ENCODE measurements around the gene SWAP70.
A peak's percentile ranks its signal among the peaks of the same experiment; 100 is the strongest.

Gene SWAP70

DNA sequence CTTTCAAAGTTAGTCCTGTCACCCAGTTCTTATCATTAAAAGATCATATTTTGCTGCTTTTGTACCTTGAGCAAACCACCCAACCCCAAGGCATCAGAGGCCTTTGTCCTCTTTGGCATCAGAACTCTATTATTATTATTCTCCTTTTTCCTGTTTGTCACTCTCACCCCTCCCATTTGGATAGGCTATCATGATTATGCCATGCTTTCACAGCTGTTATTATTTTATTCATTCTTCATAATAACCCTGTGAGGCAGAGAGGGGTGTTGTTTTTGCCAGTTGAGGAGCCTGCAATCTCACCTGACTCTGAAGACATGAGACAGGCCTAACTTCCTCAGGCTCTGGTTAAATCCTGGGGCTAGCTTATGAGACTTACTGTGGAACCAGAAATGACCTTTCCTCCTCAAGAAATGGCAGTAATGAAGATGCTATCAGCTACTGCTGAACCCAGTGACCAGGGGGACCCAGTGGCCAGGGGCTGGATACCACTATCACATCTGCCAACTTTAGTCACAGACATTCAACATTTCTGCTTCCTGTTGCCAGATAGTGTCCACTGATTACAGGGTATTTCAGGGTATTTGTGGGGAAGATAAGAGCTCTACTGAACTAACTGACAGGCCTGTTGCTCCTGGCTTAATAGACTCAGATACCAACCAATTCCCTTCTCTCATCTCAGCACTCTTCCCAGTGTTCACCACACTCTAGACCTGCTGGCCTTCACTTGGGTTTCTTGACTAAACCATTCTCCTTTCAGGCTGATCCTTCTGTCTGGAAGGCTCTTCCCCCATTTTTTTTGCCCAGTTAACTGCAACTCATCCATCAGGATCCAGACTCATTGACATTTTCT lies 11.8 kb upstream of the SWAP70 start:
- DNase-seq (ENCODE audit: low spot score): no peak

- DNase-seq (ENCODE audit: low spot score): no peak
Observed at GRCh38 chr11:9653871-9654270, 10.0 kb upstream of the SWAP70 start.

DNA sequence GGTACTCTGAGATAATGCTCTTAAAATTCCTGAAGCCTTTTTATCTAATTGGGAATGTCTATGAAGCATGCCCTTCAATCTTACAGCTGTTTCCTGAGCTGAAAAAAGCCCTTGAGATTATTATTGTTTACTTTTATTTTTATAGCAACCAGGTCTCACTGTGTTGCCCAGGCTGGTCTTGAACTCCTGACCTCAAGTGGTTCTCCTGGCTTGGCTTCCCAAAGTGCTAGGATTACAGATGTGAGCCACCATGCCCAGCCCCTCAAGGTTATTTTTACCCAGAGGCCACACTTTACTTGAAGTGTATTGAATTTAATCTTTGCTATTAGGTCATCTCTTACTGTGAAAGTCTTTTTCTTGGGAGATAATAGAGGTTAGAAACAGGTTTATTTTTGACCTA lies 7.0 kb upstream of the SWAP70 start:
- DNase-seq (ENCODE audit: low spot score): no peak

GRCh38 chr11:9657531-9657930 lies 6.3 kb upstream of the SWAP70 start:
- no peak for DNase-seq (ENCODE audit: low spot score)

DNA sequence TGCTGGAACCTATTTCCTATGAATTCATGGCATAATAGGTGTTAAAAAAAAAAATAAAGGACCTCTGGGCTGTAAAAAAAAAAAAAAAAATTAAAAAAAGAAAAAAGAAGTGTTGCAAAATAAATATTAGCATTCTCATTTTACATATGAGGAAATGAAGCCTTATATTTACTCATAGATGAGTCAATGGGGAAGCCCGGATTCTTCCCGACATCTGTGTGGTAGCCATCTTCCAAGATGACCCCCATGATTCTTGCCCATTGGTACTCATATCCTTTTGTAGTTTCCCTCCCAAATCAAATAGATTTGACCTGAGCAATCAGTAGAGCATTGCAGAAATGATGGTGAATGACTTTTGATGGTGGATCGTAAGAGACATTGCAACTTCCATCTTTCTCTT lies 3.0 kb upstream of the SWAP70 start:
- no peak for DNase-seq (ENCODE audit: low spot score)

DNA sequence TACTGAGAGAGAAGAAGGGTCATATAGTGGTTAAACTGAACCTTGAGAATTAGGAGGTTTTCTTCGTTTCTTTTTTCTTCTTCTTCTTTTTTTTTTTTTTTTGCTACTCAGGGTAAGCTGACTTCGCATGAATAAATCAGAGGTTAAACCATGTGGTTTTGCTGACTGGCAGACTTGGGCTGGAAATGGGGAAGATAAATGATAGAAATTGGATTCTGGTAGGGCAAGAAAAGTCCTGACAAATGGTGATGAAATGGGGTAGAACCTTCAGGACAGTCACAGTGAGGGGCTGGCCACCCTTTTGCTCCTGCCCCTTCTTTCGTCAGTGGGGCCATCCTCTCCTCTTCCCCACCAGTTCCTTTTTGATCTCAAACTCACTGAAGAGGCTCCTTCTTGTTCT lies 1.6 kb upstream of the SWAP70 start:
- no peak for DNase-seq (ENCODE audit: low spot score)

GRCh38 chr11:9664276-9665171 lies 647 bp downstream of the SWAP70 start:
- peak; percentile 30 for DNase-seq (ENCODE audit: low spot score)

- no peak for DNase-seq (ENCODE audit: low spot score)
Observed at GRCh38 chr11:9665749-9666148, 1.9 kb downstream of the SWAP70 start.

- no peak for DNase-seq (ENCODE audit: low spot score)
Observed at GRCh38 chr11:9669954-9670353, 6.1 kb downstream of the SWAP70 start.

DNA sequence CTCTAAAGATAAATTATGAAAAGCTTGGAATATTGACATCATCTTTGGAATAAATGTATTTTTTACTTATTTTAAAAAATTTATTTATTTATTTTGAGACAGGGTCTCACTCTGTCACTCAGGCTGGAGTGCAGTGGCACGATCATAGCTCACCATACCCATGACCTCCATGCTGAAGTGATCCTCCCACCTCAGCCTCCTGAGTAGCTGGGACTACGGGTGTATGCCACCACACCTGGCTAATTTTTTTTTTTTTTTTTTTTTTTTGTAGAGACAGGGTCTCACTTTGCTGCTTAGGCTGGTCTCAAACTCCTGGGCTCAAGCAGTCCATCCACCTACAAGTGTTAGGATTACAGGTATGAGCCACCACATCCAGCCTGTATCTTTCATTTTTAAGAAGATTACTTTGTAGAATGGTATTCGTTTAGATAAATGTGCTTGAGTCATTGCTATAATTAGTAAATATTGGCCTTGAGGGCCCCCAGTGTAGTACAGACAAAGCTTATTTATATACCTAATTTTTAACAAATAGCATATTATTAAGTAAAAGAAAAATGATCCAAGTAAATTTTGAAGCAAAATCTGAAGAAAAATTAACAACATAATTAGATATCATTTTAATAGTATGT lies 8.5 kb downstream of the SWAP70 start:
- DNase-seq (ENCODE audit: low spot score): no peak

- DNase-seq (ENCODE audit: low spot score): no peak
Observed at GRCh38 chr11:9672918-9673317, 9.0 kb downstream of the SWAP70 start.

DNA sequence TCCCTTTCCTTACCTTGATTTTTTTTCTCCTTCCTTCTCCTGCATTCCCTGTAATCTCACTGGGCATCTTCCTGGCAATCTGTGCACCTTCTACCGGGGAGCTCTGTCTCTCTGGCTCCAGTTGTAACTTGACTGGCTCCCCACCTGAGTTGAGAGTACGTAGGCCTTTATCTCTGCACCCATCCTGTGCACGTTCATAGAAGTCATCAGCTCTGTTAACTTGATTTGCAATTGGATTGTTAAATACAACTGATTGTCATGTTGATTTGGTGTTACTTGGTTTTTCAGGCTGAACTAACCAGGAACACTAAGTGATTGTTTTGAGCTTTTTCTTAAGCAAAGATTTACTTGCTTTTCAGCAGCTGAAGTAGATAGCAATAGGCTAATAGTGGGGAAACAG lies 11.8 kb downstream of the SWAP70 start:
- no peak for DNase-seq (ENCODE audit: low spot score)

GRCh38 chr11:9677951-9678350 lies 14.1 kb downstream of the SWAP70 start:
- no peak for DNase-seq (ENCODE audit: low spot score)

DNA sequence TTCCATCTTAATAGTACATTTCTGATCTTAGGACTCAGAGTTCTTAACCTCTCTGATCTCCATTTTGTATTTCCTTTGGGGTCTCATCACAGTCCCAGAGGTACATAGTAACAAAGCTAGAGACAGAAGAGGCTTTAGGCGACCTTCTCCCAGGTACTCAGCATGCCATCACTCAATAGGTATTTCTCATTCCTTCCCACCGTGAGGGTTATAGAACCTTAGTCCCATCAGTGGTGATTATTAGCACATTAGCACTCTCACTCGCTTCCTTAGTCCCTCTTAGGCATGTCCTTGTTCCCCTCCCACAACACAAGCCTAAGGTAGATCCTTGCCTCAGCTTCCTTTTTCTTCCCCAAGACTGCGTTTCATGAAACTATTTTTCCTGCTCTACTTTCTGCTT lies 14.7 kb downstream of the SWAP70 start:
- DNase-seq (ENCODE audit: low spot score): no peak

GRCh38 chr11:9680028-9680427 lies 16.2 kb downstream of the SWAP70 start:
- no peak for DNase-seq (ENCODE audit: low spot score)

- DNase-seq (ENCODE audit: low spot score): no peak
Observed at GRCh38 chr11:9681583-9682372, 17.9 kb downstream of the SWAP70 start.

DNA sequence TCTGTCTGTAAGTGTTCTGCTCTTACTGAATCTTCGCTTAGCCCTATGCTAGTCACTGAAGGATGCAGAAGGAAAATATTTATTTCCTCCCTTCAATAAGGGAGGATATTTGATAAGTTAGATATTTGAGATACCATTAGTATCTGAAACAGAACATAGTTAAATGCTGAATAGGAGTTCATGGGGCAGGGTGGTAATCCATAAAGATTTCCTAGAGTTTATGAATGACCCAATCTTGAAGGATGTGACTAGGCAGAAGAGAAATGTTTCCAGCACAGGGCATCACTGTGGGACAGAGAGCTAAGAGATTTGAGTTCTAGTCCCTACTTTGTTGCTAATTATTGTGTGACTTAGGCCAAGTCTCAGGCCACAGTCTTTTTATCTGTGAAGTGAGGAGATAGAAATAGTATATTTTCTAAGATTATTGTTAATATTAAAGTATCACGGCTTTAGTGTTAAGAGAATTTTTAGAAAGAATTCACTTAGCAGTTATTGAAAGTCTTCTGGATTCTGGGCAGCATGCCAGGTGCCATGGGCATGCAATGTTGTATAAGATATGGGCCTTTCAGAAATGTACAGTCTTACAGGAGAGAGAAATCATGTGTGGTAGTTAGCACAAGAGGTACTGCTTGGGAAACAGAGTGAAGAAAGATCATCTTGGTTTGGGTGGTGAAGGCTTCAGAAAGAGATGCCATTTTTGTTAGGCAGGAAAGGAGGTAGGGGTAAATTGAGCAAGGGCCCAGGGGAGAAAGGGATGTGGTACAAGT lies 24.0 kb downstream of the SWAP70 start:
- no peak for DNase-seq (ENCODE audit: low spot score)

DNA sequence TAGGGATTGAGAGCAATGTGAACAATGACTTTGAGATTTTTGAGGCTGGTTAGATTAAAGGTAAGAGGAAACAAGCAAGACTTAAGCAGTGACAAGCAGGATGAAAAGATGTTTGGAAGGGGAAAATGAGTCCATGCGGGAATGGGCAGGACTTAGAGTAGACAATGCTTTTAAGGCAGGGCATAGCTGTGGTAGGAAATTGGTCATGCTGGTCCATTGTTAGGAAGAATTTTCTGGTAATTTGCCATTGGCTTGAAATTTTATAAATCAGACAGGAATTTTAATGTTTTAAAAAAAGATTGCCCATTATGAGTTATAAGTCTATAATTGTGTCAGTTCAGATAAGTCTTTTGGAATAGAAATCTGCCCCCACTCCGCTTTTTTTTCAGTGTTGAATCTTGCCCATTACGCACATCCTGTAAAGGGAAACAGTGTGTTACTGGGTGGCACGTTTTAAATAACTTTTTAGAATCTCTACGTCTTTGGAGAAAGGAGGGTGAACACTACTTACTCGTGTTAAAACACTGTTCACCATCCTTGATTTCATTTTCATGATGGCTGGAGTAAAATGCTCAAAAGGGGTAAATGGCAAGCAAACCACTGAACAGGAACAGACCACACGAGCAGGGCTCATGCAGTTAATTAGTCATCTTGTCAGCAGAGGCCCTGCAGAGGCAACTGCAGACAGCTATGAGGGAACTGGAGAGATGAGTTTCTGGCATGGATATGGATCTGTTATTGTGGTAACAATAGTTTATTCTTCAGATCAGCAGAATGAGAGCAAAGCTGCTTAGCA lies 25.0 kb downstream of the SWAP70 start:
- no peak for DNase-seq (ENCODE audit: low spot score)

GRCh38 chr11:9689721-9690120 lies 25.8 kb downstream of the SWAP70 start:
- DNase-seq (ENCODE audit: low spot score): no peak

- DNase-seq (ENCODE audit: low spot score): no peak
Observed at GRCh38 chr11:9691865-9692264, 28.0 kb downstream of the SWAP70 start.

All from cerebellar cortex (tissue), 1 donor.